RWPE2 (cell line): ENCODE data around the gene BMP6.

Source experiments
- ATAC-seq: fragments of 200-7000 bp; cut with Tn5 transposase; 3 replicates; pipeline ENCODE4 v1.9.1; 2021; ENCODE audit warnings: low read depth
- DNase-seq: peaks from one replicate; pipeline ENCODE4 v3.0.0-alpha.2; 2020; ENCODE audit warnings: low spot score
- H3K27ac ChIP-seq: fragments of 450-650 bp; 2 replicates; pipeline ENCODE4 v1.5.1; 2017; ENCODE audit warnings: mild to moderate bottlenecking; ENCODE audit not compliant: poor library complexity, severe bottlenecking
- H3K27me3 ChIP-seq: fragments of 250-450 bp; sonication (Bioruptor Pico); 2 replicates; pipeline ENCODE4 v1.5.1; 2021; ENCODE audit warnings: mild to moderate bottlenecking, moderate library complexity; ENCODE audit not compliant: insufficient read depth, poor library complexity, severe bottlenecking
- H3K36me3 ChIP-seq: fragments of 250-450 bp; sonication (Bioruptor Pico); 2 replicates; pipeline ENCODE4 v1.5.1; 2020; ENCODE audit warnings: low read depth, mild to moderate bottlenecking, moderate library complexity
- H3K4me1 ChIP-seq: fragments of 250-450 bp; sonication (Bioruptor Pico); 2 replicates; pipeline ENCODE4 v1.5.1; 2021; ENCODE audit warnings: mild to moderate bottlenecking, moderate library complexity; ENCODE audit not compliant: insufficient read depth, poor library complexity, severe bottlenecking
- H3K4me3 ChIP-seq: fragments of 250-450 bp; sonication (Bioruptor Pico); 2 replicates; pipeline ENCODE4 v1.5.1; 2021; ENCODE audit warnings: mild to moderate bottlenecking, moderate library complexity; ENCODE audit not compliant: severe bottlenecking
- H3K9me3 ChIP-seq: fragments of 250-450 bp; sonication (Bioruptor Pico); 2 replicates; pipeline ENCODE4 v1.5.1; 2021; ENCODE audit warnings: mild to moderate bottlenecking, moderate library complexity; ENCODE audit not compliant: severe bottlenecking
- TF ChIP-seq, protein P1 (sequence below): fragments of 450-650 bp; IDR thresholded peaks from one replicate; pipeline ENCODE4 v1.5.1; 2017; ENCODE audit warnings: mild to moderate bottlenecking, moderate library complexity; ENCODE audit not compliant: poor library complexity, severe bottlenecking

The BMP6 gene

DNA sequence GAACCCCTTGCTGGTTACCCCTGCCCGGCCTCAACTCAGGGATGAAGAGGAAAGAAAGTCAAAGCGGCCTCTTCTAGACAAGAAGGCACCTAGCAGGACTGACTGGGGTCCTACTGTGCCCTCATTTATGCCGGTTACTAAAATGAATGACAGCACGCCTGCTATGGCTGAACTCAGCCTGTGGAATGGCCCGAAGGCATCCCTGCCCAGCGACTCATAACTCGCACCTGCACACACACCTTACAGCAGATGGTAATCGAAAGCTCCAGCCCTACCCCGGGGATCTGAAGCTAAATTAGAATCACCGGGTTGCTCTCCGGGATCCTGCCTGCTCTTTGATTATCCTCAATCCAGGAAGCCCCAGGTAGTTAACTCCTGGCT is 185.4 kb downstream of the BMP6 start:
- Histone ChIP-seq H3K27me3 (no peaks in the 10 kb centered on the region), H3K36me3 (peaks cover 14% of the 10 kb centered on the region), H3K4me3 (peak overlapping the region; percentile 100), H3K9me3 (no peaks in the 10 kb centered on the region), H3K27ac (peak overlapping the region; percentile 57), H3K4me1 (peaks cover 6% of the 10 kb centered on the region)
- no peak for DNase-seq
- TF ChIP-seq, protein P1, sequence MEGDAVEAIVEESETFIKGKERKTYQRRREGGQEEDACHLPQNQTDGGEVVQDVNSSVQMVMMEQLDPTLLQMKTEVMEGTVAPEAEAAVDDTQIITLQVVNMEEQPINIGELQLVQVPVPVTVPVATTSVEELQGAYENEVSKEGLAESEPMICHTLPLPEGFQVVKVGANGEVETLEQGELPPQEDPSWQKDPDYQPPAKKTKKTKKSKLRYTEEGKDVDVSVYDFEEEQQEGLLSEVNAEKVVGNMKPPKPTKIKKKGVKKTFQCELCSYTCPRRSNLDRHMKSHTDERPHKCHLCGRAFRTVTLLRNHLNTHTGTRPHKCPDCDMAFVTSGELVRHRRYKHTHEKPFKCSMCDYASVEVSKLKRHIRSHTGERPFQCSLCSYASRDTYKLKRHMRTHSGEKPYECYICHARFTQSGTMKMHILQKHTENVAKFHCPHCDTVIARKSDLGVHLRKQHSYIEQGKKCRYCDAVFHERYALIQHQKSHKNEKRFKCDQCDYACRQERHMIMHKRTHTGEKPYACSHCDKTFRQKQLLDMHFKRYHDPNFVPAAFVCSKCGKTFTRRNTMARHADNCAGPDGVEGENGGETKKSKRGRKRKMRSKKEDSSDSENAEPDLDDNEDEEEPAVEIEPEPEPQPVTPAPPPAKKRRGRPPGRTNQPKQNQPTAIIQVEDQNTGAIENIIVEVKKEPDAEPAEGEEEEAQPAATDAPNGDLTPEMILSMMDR = no peak
- peak; percentile 22; the same call in 1 of the 3 replicates for ATAC-seq

DNA sequence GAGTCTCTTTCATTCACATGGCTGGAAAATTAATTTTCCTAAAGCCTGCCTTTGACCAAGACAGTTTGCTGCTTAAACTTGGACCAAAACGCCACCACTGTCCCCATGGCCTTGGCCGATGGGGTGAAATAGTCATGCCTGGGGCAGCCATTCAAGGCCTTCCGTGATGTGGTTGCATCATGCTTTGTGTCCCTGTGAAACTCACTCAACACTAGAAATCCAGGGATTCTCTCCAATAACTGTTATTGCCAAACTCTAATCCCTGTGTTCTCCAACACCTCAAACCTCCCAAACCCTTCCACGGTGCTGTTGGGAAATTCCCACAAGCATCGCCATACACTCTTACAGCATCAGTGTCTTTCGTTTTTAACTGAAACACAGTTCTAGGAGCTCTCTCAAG is 186.1 kb downstream of the BMP6 start:
- peaks cover 14% of the 10 kb centered on the region for H3K36me3 ChIP-seq
- H3K27ac ChIP-seq = no peak overlapping the region
- no peaks in the 10 kb centered on the region for H3K9me3 ChIP-seq
- no peak overlapping the region for H3K4me3 ChIP-seq
- DNase-seq = no peak
- TF ChIP-seq, protein P1 = no peak
- H3K4me1 ChIP-seq = peaks cover 6% of the 10 kb centered on the region
- no peak for ATAC-seq
- H3K27me3 ChIP-seq = no peaks in the 10 kb centered on the region

DNA sequence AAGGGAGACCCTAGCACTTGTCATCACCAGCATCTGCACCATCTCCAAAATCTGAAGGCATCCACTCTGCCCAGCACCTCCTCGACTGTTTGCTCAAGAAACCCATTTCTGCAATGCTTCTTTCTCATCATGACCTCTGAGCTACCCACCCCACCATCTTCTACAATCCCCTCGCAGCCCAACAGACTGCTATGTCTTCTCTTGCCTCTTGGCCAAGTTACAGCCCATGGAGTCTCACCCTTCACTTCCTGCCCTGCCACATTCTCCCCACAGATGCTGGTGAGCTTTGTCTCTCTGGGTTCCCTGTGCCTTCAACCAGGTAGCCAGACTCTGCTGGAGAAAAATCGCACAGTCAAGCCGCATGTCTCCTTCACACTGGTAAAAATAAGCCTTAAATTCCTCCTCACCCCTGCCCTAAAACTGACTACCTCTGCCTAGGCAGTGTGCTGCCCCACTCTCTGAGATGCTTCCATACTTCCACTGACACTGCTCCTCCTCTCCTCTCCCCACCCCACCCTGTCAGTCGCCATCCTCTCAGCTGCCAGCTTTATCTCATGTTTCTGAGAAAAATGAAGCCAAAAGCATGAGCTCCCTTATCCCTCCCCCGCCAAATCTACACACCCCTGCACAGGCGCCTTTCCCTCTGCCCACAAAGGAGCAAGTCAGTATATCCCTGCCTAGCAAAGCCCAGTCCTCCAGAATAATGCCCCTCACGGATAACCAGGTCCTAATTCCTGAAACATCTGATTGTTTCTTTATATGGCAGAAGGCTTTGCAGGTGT is 187.0 kb downstream of the BMP6 start:
- no peak for DNase-seq
- Histone ChIP-seq H3K4me3 (no peak overlapping the region), H3K9me3 (no peaks in the 10 kb centered on the region), H3K27me3 (no peaks in the 10 kb centered on the region), H3K36me3 (peaks cover 6% of the 10 kb centered on the region; the same call in 1 of the 2 replicates), H3K4me1 (peaks cover 6% of the 10 kb centered on the region), H3K27ac (no peak overlapping the region)
- TF ChIP-seq, protein P1 = no peak
- ATAC-seq = no peak

DNA sequence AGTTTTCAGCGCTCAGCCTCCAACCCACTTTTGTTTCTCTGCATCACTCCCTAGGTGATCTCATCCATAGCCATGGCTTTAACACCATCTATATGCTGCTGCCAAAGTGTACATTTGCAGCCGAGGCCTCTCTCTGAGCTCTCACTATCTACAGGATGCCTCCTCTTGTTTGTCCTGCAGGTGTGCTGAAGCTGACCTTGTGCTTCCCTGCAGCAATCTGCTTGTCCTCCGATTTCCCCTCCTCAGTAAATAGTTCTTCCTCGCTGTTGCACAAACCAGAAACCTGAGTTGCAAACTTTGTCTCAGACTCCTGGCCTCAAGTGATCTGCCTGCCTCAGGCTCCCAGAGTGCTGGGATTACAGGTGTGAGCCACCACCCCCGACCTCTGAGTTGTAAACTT is 188.4 kb downstream of the BMP6 start:
- no peak overlapping the region for H3K4me3 ChIP-seq
- H3K27ac ChIP-seq = no peak overlapping the region
- DNase-seq (no peak), ATAC-seq (no peak)
- no peaks in the 10 kb centered on the region for H3K27me3 ChIP-seq
- TF ChIP-seq, protein P1 = no peak
- H3K4me1 ChIP-seq = no peaks in the 10 kb centered on the region
- H3K9me3 ChIP-seq = no peaks in the 10 kb centered on the region
- H3K36me3 ChIP-seq = no peaks in the 10 kb centered on the region
